DMS114 treated with DMSO at 0.1 percent for 48 hours (cell line): ENCODE measurements around the gene ZNF619.
A peak's percentile ranks its signal among the peaks of the same experiment; 100 is the strongest.

Source experiments
- DNase-seq: peaks from one replicate; lab custom pipeline; 2025; ENCODE audit not compliant: unreplicated experiment; lab: John Stamatoyannopoulos, UW

The ZNF619 gene

GRCh38 chr3:40524568-40525285 lies 47.8 kb downstream of the ZNF619 start, which contains the start of gene ZNF621:
Gene ZNF621 (plus strand): TSS chr3:40524960. CDS start chr3:40525841, 881 bp downstream.
- peak; percentile 52 for DNase-seq

GRCh38 chr3:40528426-40528825 lies 51.5 kb downstream of the ZNF619 start:
- no peak for DNase-seq

DNA sequence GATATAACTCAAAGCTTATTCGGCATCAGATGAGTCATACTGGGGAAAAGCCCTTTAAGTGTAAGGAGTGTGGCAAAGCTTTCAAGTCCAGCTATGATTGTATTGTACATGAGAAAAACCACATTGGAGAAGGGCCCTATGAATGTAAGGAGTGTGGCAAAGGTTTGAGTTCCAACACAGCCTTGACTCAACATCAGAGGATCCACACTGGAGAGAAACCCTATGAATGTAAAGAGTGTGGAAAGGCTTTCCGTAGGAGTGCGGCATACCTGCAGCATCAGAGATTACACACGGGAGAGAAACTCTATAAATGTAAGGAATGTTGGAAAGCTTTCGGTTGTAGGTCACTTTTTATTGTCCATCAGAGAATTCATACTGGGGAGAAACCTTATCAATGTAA lies 55.3 kb downstream of the ZNF619 start:
- DNase-seq: no peak

GRCh38 chr3:40534283-40534682 lies 57.4 kb downstream of the ZNF619 start:
- no peak for DNase-seq
